Uterine smooth muscle cell (primary cell): Measurements from ENCODE around the gene RNF26. TPM values are rescaled to one million over a fixed set of nuclear protein-coding genes. Genes with fewer than 3 reads are reported as not detected.

Source experiments
- total RNA-seq: library from RNA; depleted of rRNA; stranded (reverse); fragments of >200 nt; gene quantifications from 2 replicates; pipeline ENCODE4 v1.2.3, GENCODE V29; 2014

RNF26 gene
- total RNA-seq = 7.2 and 8.4 TPM in 2 replicates

GRCh38 chr11:119334174-119334930, at the start of gene RNF26:
TSS of gene RNF26 (plus strand) at chr11:119334527. CDS start at chr11:119335123, 596 bp downstream.

GRCh38 chr11:119316729-119317591, 17.4 kb upstream of the RNF26 start, which contains the start of gene MCAM:
TSS of gene MCAM (minus strand) at chr11:119317130. CDS start at chr11:119317101, 29 bp downstream.

GRCh38 chr11:119340335-119341221, 6.3 kb downstream of the RNF26 start, which contains the start of gene C1QTNF5:
TSS of gene C1QTNF5 (minus strand) at chr11:119340883. CDS start at chr11:119340397, 486 bp downstream.

GRCh38 chr11:119346605-119347004, 12.3 kb downstream of the RNF26 start, which contains the start of gene MFRP:
TSS of gene MFRP (minus strand) at chr11:119346705. CDS start at chr11:119346513, 192 bp downstream.

GRCh38 chr11:119381181-119381988, 47.1 kb downstream of the RNF26 start, which contains the start of gene USP2:
TSS of gene USP2 (minus strand) at chr11:119381690. CDS start at chr11:119373480, 8,210 bp downstream.

Other genes starting within 250 kb of the RNF26 start
- gene HMBS, start 249.6 kb upstream of the RNF26 start, total RNA-seq = 16.0 and 22.8 TPM in 2 replicates
- gene DPAGT1, start 232.7 kb upstream of the RNF26 start, total RNA-seq = 15.3 and 28.6 TPM in 2 replicates
- gene C2CD2L, start 227.2 kb upstream of the RNF26 start, total RNA-seq = 3.3 and 4.7 TPM in 2 replicates
- gene HINFP, start 212.9 kb upstream of the RNF26 start, total RNA-seq = 12.4 and 17.2 TPM in 2 replicates
- gene ABCG4, start 185.5 kb upstream of the RNF26 start, total RNA-seq = under 0.01 and 0.12 TPM in 2 replicates
- gene NLRX1, start 165.8 kb upstream of the RNF26 start, total RNA-seq = 9.6 and 15.2 TPM in 2 replicates
- not detected in 2 replicates for gene NHERF4, start 149.1 kb upstream of the RNF26 start, total RNA-seq
- gene CBL, start 128.2 kb upstream of the RNF26 start, total RNA-seq = 11.0 and 11.4 TPM in 2 replicates
- 20.5 and 27.0 TPM in 2 replicates for gene MCAM, start 17.4 kb upstream of the RNF26 start, total RNA-seq
- gene C1QTNF5, start 6.4 kb downstream of the RNF26 start, total RNA-seq = 3.5 and 15.2 TPM in 2 replicates
- gene MFRP, start 12.2 kb downstream of the RNF26 start, total RNA-seq = not detected in 2 replicates
- gene USP2, start 47.2 kb downstream of the RNF26 start, total RNA-seq = 0.11 and 1.00 TPM in 2 replicates
- gene THY1, start 88.6 kb downstream of the RNF26 start, total RNA-seq = 162 and 218 TPM in 2 replicates